NCI-H2029 (cell line): ENCODE results near the gene ERMARD.
A peak's percentile ranks its signal among the peaks of the same experiment; 100 is the strongest.

Source experiments
- DNase-seq: peaks from one replicate; lab custom pipeline; 2025; lab: John Stamatoyannopoulos, UW

The ERMARD gene

GRCh38 chr6:169783971-169784820 lies 32.8 kb downstream of the ERMARD start:
- DNase-seq, result no peak

- DNase-seq, result no peak
Observed at GRCh38 chr6:169784821-169785340, 33.5 kb downstream of the ERMARD start.

- DNase-seq, result no peak
Observed at GRCh38 chr6:169785566-169785965, 34.1 kb downstream of the ERMARD start.

- no peak for DNase-seq
Observed at GRCh38 chr6:169786349-169786748, 34.9 kb downstream of the ERMARD start.

GRCh38 chr6:169787797-169788196 lies 36.4 kb downstream of the ERMARD start:
- no peak for DNase-seq

GRCh38 chr6:169788809-169789145 lies 37.4 kb downstream of the ERMARD start:
- DNase-seq, result no peak

GRCh38 chr6:169789146-169789943 lies 37.9 kb downstream of the ERMARD start:
- no peak for DNase-seq

- peak; percentile 48 for DNase-seq
Observed at GRCh38 chr6:169789944-169790927, 38.8 kb downstream of the ERMARD start.

GRCh38 chr6:169791721-169792131 lies 40.3 kb downstream of the ERMARD start:
- DNase-seq, result no peak

- DNase-seq, result no peak
Observed at GRCh38 chr6:169792306-169793015, 41.0 kb downstream of the ERMARD start.

GRCh38 chr6:169793408-169793807 lies 42.0 kb downstream of the ERMARD start:
- DNase-seq, result no peak

- no peak for DNase-seq
Observed at GRCh38 chr6:169794317-169795055, 43.1 kb downstream of the ERMARD start.

GRCh38 chr6:169795196-169795595 lies 43.8 kb downstream of the ERMARD start:
- no peak for DNase-seq

GRCh38 chr6:169798764-169799473 lies 47.5 kb downstream of the ERMARD start:
- DNase-seq, result no peak

GRCh38 chr6:169799474-169799926 lies 48.1 kb downstream of the ERMARD start:
- no peak for DNase-seq

- DNase-seq, result no peak
Observed at GRCh38 chr6:169800116-169800667, 48.8 kb downstream of the ERMARD start.

GRCh38 chr6:169800668-169801395 lies 49.4 kb downstream of the ERMARD start:
- peak; percentile 44 for DNase-seq

- no peak for DNase-seq
Observed at GRCh38 chr6:169801396-169802160, 50.2 kb downstream of the ERMARD start.
